ENCODE results near the gene CACNA1A. TPM values are rescaled to one million over a fixed set of nuclear protein-coding genes. Genes with fewer than 3 reads are reported as not detected.

Gene CACNA1A
- total RNA-seq, 1 experiment from 2014 or later: 0.85 TPM

DNA sequence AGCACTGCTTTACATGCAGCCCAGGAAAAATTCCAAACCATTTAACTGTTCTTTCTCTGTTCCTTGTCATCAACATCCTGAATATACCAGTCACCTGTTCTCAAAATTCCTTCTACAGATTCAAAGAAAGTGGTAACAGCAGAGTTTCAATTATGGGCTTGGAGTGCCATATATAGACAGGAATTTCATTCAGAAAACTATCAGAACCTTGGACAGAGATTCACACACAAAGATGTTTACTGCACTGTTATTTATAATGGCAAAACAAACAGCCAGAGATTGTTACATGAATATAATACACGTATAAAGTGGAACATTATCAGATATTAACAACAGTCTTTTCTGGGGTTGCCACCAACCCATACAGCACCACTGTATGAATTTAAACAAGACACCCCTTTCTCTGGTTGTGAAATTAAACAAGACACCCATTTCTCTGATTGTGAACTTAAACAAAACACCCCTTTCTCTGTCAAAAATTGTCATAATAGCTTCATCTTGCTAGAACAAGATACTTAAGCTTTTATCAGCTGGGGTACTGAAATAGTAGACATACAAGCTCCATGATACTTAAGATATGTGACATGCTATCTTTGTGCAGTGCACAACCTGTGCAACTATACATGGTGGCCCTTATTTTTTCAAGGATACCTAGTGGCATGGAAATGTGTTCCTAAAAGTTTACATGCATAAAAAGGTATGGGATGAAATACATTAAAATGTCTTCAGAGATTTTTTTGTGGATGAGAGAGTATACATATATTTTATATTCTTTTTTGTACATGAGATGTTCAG, 12.6 kb downstream of the CACNA1A start:
- CTCF ChIA-PET: no interaction called here

DNA sequence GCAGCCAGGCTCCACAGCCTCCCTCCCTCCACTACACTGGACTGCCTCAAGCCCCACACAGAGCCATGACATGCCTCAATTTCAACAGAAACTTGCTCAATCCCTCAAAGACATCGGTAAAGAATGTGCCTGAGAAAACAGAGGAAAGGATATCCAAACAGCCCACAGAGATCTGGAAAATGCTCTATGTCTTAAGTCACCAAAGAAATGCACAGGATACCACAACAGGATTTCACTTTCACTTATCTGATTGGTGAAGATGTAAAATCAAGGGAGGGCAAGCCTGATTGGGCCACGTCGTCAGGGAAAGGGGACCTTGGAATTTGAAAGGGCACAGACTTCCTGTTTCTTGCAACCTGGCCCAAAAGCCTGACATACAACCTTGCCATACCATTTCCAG, 14.2 kb downstream of the CACNA1A start:
- TF ChIP-seq, protein P1, sequence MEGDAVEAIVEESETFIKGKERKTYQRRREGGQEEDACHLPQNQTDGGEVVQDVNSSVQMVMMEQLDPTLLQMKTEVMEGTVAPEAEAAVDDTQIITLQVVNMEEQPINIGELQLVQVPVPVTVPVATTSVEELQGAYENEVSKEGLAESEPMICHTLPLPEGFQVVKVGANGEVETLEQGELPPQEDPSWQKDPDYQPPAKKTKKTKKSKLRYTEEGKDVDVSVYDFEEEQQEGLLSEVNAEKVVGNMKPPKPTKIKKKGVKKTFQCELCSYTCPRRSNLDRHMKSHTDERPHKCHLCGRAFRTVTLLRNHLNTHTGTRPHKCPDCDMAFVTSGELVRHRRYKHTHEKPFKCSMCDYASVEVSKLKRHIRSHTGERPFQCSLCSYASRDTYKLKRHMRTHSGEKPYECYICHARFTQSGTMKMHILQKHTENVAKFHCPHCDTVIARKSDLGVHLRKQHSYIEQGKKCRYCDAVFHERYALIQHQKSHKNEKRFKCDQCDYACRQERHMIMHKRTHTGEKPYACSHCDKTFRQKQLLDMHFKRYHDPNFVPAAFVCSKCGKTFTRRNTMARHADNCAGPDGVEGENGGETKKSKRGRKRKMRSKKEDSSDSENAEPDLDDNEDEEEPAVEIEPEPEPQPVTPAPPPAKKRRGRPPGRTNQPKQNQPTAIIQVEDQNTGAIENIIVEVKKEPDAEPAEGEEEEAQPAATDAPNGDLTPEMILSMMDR (IDR thresholded peaks at IDR 0.05; ENCODE audit: unreplicated experiment): no peak
- CTCF ChIA-PET: no interaction called here
- Mint-ChIP-seq H3K4me1 (ENCODE audit: low read depth, unreplicated experiment) (no peaks in the 10 kb centered on the region), H3K9me3 (ENCODE audit: low read depth, unreplicated experiment) (peaks cover 4% of the 10 kb centered on the region), H3K27me3 (ENCODE audit: unreplicated experiment) (peaks cover 84% of the 10 kb centered on the region), H3K4me3 (ENCODE audit: low read depth, unreplicated experiment) (no peak overlapping the region), H3K36me3 (ENCODE audit: insufficient read depth, unreplicated experiment) (no peaks in the 10 kb centered on the region), H3K27ac (ENCODE audit: unreplicated experiment) (no peak overlapping the region)
- no peak for DNase-seq
- BruUV-seq (replicated peaks): no TSS peak
- intact Hi-C loops (cut with micrococcal nuclease; ENCODE audit: unreplicated experiment): no loop called here

More for the DNA sequence above, 12.6 kb downstream of the CACNA1A start:
- Mint-ChIP-seq H3K4me1 (ENCODE audit: low read depth, unreplicated experiment) (no peaks in the 10 kb centered on the region), H3K27ac (ENCODE audit: unreplicated experiment) (no peak overlapping the region), H3K9me3 (ENCODE audit: low read depth, unreplicated experiment) (peaks cover 4% of the 10 kb centered on the region), H3K4me3 (ENCODE audit: low read depth, unreplicated experiment) (no peak overlapping the region), H3K27me3 (ENCODE audit: unreplicated experiment) (peaks cover 79% of the 10 kb centered on the region), H3K36me3 (ENCODE audit: insufficient read depth, unreplicated experiment) (no peaks in the 10 kb centered on the region)
- TF ChIP-seq, protein P1 (IDR thresholded peaks at IDR 0.05; ENCODE audit: unreplicated experiment): no peak
- DNase-seq: no peak
- intact Hi-C loops (cut with micrococcal nuclease; ENCODE audit: unreplicated experiment): no loop called here
- BruUV-seq (replicated peaks): no TSS peak

DNA sequence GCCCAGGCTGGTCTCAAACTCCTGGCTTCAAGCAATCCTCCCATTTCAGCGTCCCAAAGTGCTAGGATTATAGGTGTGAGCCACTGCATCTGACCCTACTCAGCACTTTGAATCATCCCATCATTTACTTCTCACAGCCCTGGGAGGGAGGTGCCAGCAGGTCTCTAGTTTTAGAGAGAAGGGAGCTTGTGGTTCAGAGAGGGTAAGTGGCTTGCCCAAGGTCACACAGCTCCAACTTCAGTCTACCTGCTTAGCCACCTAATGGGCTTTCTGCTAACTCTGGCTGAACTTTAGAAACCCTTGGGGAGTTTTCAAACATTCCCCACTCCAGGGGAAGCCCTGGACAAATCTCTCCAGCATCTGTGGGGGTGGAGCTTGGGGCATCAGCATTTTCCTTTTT, 18.3 kb downstream of the CACNA1A start:
- H3K36me3 Mint-ChIP-seq (ENCODE audit: insufficient read depth, unreplicated experiment): no peaks in the 10 kb centered on the region
- H3K4me3 Mint-ChIP-seq (ENCODE audit: low read depth, unreplicated experiment): no peak overlapping the region
- intact Hi-C loops (cut with micrococcal nuclease; ENCODE audit: unreplicated experiment): no loop called here
- no TSS peak for BruUV-seq (replicated peaks)
- H3K27ac Mint-ChIP-seq (ENCODE audit: unreplicated experiment): no peak overlapping the region
- no peak for DNase-seq
- H3K27me3 Mint-ChIP-seq (ENCODE audit: unreplicated experiment): peaks cover 87% of the 10 kb centered on the region
- CTCF ChIA-PET: no interaction called here
- H3K9me3 Mint-ChIP-seq (ENCODE audit: low read depth, unreplicated experiment): no peaks in the 10 kb centered on the region
- TF ChIP-seq, protein P1 (IDR thresholded peaks at IDR 0.05; ENCODE audit: unreplicated experiment): no peak
- H3K4me1 Mint-ChIP-seq (ENCODE audit: low read depth, unreplicated experiment): no peaks in the 10 kb centered on the region

DNA sequence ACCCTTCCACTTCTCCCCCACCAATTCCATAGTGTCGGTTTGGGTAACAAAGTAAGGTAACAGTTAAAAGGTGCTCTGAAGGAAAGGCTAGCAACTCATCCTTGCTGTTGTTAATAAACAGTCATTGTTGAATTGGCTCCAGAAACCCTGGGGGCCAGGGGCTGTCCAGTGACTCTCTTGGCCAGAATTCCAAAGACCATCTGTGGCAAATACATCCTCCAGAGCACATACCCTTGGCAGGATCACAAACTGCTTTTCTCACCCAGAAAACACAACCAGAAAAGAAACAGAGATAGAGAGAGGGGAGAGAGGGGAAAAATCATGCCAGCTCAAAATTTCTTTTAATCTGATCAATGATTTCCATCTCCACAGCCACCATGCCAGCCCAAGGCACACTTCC, 22.1 kb downstream of the CACNA1A start:
- no peaks in the 10 kb centered on the region for H3K4me1 Mint-ChIP-seq (ENCODE audit: low read depth, unreplicated experiment)
- TF ChIP-seq, protein P1 (IDR thresholded peaks at IDR 0.05; ENCODE audit: unreplicated experiment): no peak
- no peak overlapping the region for H3K27ac Mint-ChIP-seq (ENCODE audit: unreplicated experiment)
- no peaks in the 10 kb centered on the region for H3K9me3 Mint-ChIP-seq (ENCODE audit: low read depth, unreplicated experiment)
- H3K27me3 Mint-ChIP-seq (ENCODE audit: unreplicated experiment): peaks cover 65% of the 10 kb centered on the region
- H3K4me3 Mint-ChIP-seq (ENCODE audit: low read depth, unreplicated experiment): no peak overlapping the region
- no peak for DNase-seq
- no TSS peak for BruUV-seq (replicated peaks)
- CTCF ChIA-PET: no interaction called here
- H3K36me3 Mint-ChIP-seq (ENCODE audit: insufficient read depth, unreplicated experiment): no peaks in the 10 kb centered on the region
- intact Hi-C loops (cut with micrococcal nuclease; ENCODE audit: unreplicated experiment): no loop called here
